CD14-positive monocyte (primary cell): Measurements from ENCODE around the gene PCED1B. TPM values are rescaled to one million over a fixed set of nuclear protein-coding genes. Genes with fewer than 3 reads are reported as not detected.

Experiments used
- DNase-seq, 3 donors: peaks; one replicate each; pipeline ENCODE4 v3.0.0-alpha.2; 2011 to 2022
- H2AFZ ChIP-seq: 2 replicates; pipeline ENCODE4 v1.6.0; 2012; ENCODE audit warnings: mild to moderate bottlenecking, low read depth, low read length, inconsistent platforms; ENCODE audit not compliant: insufficient read depth, poor library complexity, severe bottlenecking
- H3K27ac ChIP-seq, 2 donors: 1 replicate in 1 of 2; 2 replicates in 1 of 2; pipeline ENCODE4 v1.5.1; 2012 to 2013; ENCODE audit warnings: low read length in 2 of 2, control low read depth in 1 of 2, inconsistent platforms in 1 of 2, low read depth in 1 of 2, mild to moderate bottlenecking in 1 of 2
- H3K27me3 ChIP-seq, 2 donors: one replicate each; pipeline versions ENCODE4 v1.6.0 to v1.6.1; 2011 to 2013; ENCODE audit warnings: low read length in 2 of 2; ENCODE audit not compliant: control insufficient read depth in 2 of 2, insufficient read depth in 2 of 2
- H3K36me3 ChIP-seq, 2 donors: replicated peaks in 1 of 2; 1 replicate in 1 of 2; 2 replicates in 1 of 2; pipeline versions ENCODE4 v1.5.1 to v1.6.1; 2012 to 2013; ENCODE audit warnings: low read length in 2 of 2, control low read depth in 1 of 2, inconsistent platforms in 1 of 2, mild to moderate bottlenecking in 1 of 2; ENCODE audit not compliant: insufficient read depth in 2 of 2, control insufficient read depth in 1 of 2
- H3K4me1 ChIP-seq, 2 donors: 1 replicate in 1 of 2; 2 replicates in 1 of 2; pipeline versions ENCODE4 v1.5.1 to v1.6.1; 2012 to 2013; ENCODE audit warnings: low read length in 2 of 2, control low read depth in 1 of 2, inconsistent platforms in 1 of 2, mild to moderate bottlenecking in 1 of 2, moderate library complexity in 1 of 2; ENCODE audit not compliant: insufficient read depth in 2 of 2, control insufficient read depth in 1 of 2
- H3K4me2 ChIP-seq: replicated peaks from 2 replicates; pipeline ENCODE3; 2012; ENCODE audit warnings: low read length, moderate library complexity, mild to moderate bottlenecking; ENCODE audit not compliant: poor library complexity, severe bottlenecking; ENCODE audit errors: extremely low read depth
- H3K4me3 ChIP-seq, 3 experiments: fragments of 200-600 bp in 1 of 3; sonication (generic) in 1 of 3; replicated peaks in 1 of 3; 1 replicate in 2 of 3; 2 replicates in 1 of 3; pipeline ENCODE4 v1.5.1; 2011 to 2013; ENCODE audit warnings: low read length in 3 of 3, mild to moderate bottlenecking in 3 of 3, control low read depth in 2 of 3, low read depth in 2 of 3, inconsistent platforms in 1 of 3, moderate library complexity in 1 of 3
- H3K79me2 ChIP-seq: 2 replicates; pipeline ENCODE4 v1.6.0; 2012; ENCODE audit warnings: mild to moderate bottlenecking, control low read depth, inconsistent platforms, low read length, moderate library complexity; ENCODE audit not compliant: insufficient read depth
- H3K9ac ChIP-seq: 2 replicates; pipeline ENCODE4 v1.6.0; 2017; ENCODE audit warnings: low read length, mild to moderate bottlenecking; ENCODE audit not compliant: insufficient read depth, poor library complexity, severe bottlenecking
- H3K9me3 ChIP-seq, 2 donors: replicated peaks in 1 of 2; 1 replicate in 1 of 2; 2 replicates in 1 of 2; pipeline versions ENCODE4 v1.5.1 to v1.6.1; 2012 to 2013; ENCODE audit warnings: low read length in 2 of 2, control low read depth in 1 of 2; ENCODE audit not compliant: control insufficient read depth in 1 of 2, insufficient read depth in 1 of 2
- H4K20me1 ChIP-seq: 2 replicates; pipeline ENCODE4 v1.6.0; 2012; ENCODE audit warnings: mild to moderate bottlenecking, low read length, control low read depth, moderate library complexity; ENCODE audit not compliant: insufficient read depth
- H3K27ac Mint-ChIP-seq, 7 donors: one replicate each; pipeline ENCODE4 v1.8.0; 2020; ENCODE audit warnings: mild to moderate bottlenecking in 7 of 7, mixed read lengths in 7 of 7, moderate library complexity in 6 of 7, inconsistent platforms in 2 of 7
- H3K27me3 Mint-ChIP-seq, 3 donors: one replicate each; pipeline ENCODE4 v1.8.0; 2021 to 2022; ENCODE audit warnings: low read depth in 3 of 3, mild to moderate bottlenecking in 3 of 3, mixed read lengths in 3 of 3, moderate library complexity in 3 of 3, inconsistent platforms in 1 of 3
- H3K36me3 Mint-ChIP-seq, 2 donors: one replicate each; pipeline ENCODE4 v1.8.0; 2020; ENCODE audit warnings: mixed read lengths in 2 of 2, inconsistent platforms in 1 of 2, mild to moderate bottlenecking in 1 of 2
- H3K4me1 Mint-ChIP-seq: one replicate; pipeline ENCODE4 v1.8.0; 2020; ENCODE audit warnings: mild to moderate bottlenecking, mixed read lengths
- H3K4me3 Mint-ChIP-seq, 2 donors: one replicate each; pipeline ENCODE4 v1.8.0; 2020; ENCODE audit warnings: mild to moderate bottlenecking in 2 of 2, mixed read lengths in 2 of 2, moderate library complexity in 1 of 2
- H3K9me3 Mint-ChIP-seq, 7 donors: one replicate each; pipeline ENCODE4 v1.8.0; 2020 to 2022; ENCODE audit warnings: mixed read lengths in 7 of 7, mild to moderate bottlenecking in 6 of 7, moderate library complexity in 6 of 7, inconsistent platforms in 2 of 7
- WGBS: methylation state at CpG from one replicate; pipeline ENCODE4 v1.1.5; 2013; ENCODE audit warnings: missing lambda C conversion rate; ENCODE audit not compliant: insufficient coverage; 5-methylcytosine and 5-hydroxymethylcytosine counted together
- intact Hi-C, 2 donors: fragments of 100-400 bp; cut with micrococcal nuclease; formaldehyde crosslinking; loops; one replicate each; pipeline versions ENCODE4 v1.15.0 to v1.15.1; 2023
- polyA minus RNA-seq: library from RNA; depleted of rRNA, polyadenylated mRNA; stranded (reverse); fragments of >200 nt; gene quantifications from 2 replicates; pipeline ENCODE4 v1.2.3, GENCODE V29; 2012
- polyA plus RNA-seq, 3 donors: library from polyadenylated mRNA; depleted of rRNA in 1 of 3; unstranded in 2 of 3; stranded (reverse) in 1 of 3; fragments of 300-500 nt in 2 of 3; fragments of >200 nt in 1 of 3; fragmentation: Illumina TruSeq in 2 of 3; gene quantifications; 1 replicate in 2 of 3; 2 replicates in 1 of 3; pipeline ENCODE4 v1.2.3, GENCODE V29; 2012 to 2021
- total RNA-seq, 12 experiments: library from RNA in 1 of 12; stranded (reverse) in 1 of 12; fragments of 120-200 nt in 1 of 12; gene quantifications; one replicate each; pipeline ENCODE4 v1.2.4 and lab custom pipeline; 2013 to 2026; ENCODE audit warnings: mixed read lengths in 6 of 12, inconsistent platforms in 1 of 12
- TF ChIP-seq, protein P1 (sequence below): fragments of 200-600 bp; IDR thresholded peaks from one replicate; pipeline ENCODE4 v1.8.0; 2022; ENCODE audit warnings: antibody characterized with exemption, mild to moderate bottlenecking

Gene PCED1B, protein sequence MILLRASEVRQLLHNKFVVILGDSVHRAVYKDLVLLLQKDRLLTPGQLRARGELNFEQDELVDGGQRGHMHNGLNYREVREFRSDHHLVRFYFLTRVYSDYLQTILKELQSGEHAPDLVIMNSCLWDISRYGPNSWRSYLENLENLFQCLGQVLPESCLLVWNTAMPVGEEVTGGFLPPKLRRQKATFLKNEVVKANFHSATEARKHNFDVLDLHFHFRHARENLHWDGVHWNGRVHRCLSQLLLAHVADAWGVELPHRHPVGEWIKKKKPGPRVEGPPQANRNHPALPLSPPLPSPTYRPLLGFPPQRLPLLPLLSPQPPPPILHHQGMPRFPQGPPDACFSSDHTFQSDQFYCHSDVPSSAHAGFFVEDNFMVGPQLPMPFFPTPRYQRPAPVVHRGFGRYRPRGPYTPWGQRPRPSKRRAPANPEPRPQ
- total RNA-seq (2013), result 0.15 TPM
- under 1 TPM in 2 of 3 donors, not detected in 1; 0.10 to 0.65 TPM for polyA plus RNA-seq
- 0.14 and 0.32 TPM in 2 replicates for polyA minus RNA-seq
- 0.23 to 1.8 (median 0.50) reads per million in 11 experiments for total RNA-seq (lab: John Stamatoyannopoulos, UW)

DNA sequence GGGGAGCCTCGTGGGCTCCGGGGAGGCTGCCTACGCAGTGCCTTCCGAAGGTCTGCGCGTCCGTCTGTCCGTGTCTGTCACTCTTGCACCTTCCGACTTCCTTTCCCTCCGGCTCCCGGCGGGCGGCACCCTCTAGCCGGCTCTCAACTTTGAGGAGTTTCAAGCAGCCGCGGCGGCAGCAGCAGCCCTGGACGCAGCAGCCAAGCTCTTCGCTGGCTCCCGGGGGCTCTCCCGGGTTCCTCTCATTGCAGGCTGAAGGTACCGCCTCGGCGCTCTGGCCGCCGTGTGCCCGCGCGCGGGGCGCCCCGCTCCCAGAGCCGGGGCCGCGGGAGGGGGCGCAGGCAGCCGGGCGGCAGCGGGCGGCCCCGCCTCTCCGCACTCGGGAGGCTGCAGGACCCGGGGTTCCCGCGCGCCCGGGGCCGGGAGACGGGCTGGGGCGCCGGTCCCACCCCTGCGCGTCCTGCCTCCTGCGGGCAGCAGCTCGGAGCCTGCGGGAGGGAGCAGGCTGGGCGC, at the start of gene PCED1B, which contains the start of gene AMIGO2:
Gene PCED1B (plus strand): TSS at position 154 of the 513 bp plus-strand sequence. CDS start 155,443 bp downstream, outside the sequence.
Gene AMIGO2 (minus strand): TSS at position 492 of the 513 bp plus-strand sequence. CDS start 957 bp downstream, outside the sequence.
- Mint-ChIP-seq H3K9me3 (peaks cover 0 to 2% (median 0%) of the 10 kb centered on the region in 7 donors), H3K4me1 (peaks cover 47% of the 10 kb centered on the region), H3K27me3 (peaks cover 16 to 22% (median 17%) of the 10 kb centered on the region in 3 donors), H3K36me3 (no peaks in the 10 kb centered on the region), H3K4me3 (peak within 1 kb of the TSS; percentile 95 to 100), H3K27ac (peak within 1 kb of the TSS; percentile 43 to 89 (median 86))
- H2AFZ ChIP-seq, result peak within 1 kb of the TSS; percentile 93
- no peaks in the 10 kb centered on the region for H3K36me3 ChIP-seq
- H3K27me3 ChIP-seq, result peaks cover 5 to 16% of the 10 kb centered on the region in 2 donors
- peak; percentile 38 to 48 (median 39) for DNase-seq
- 0% methylated on average over 54 of the region's 58 CpGs for WGBS
- peaks cover 30 to 47% of the 10 kb centered on the region in 2 donors for H3K4me1 ChIP-seq
- TF ChIP-seq, protein P1, sequence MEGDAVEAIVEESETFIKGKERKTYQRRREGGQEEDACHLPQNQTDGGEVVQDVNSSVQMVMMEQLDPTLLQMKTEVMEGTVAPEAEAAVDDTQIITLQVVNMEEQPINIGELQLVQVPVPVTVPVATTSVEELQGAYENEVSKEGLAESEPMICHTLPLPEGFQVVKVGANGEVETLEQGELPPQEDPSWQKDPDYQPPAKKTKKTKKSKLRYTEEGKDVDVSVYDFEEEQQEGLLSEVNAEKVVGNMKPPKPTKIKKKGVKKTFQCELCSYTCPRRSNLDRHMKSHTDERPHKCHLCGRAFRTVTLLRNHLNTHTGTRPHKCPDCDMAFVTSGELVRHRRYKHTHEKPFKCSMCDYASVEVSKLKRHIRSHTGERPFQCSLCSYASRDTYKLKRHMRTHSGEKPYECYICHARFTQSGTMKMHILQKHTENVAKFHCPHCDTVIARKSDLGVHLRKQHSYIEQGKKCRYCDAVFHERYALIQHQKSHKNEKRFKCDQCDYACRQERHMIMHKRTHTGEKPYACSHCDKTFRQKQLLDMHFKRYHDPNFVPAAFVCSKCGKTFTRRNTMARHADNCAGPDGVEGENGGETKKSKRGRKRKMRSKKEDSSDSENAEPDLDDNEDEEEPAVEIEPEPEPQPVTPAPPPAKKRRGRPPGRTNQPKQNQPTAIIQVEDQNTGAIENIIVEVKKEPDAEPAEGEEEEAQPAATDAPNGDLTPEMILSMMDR, result no peak
- no peaks in the 10 kb centered on the region for H3K9me3 ChIP-seq
- H3K27ac ChIP-seq, result peak within 1 kb of the TSS in 1 of 2 donors; percentile 72
- H4K20me1 ChIP-seq, result no peaks in the 10 kb centered on the region
- intact Hi-C loops, result no loop called here
- peak within 1 kb of the TSS; percentile 60 for H3K9ac ChIP-seq
- H3K4me2 ChIP-seq, result peak within 1 kb of the TSS; percentile 98
- no peaks in the 10 kb centered on the region for H3K79me2 ChIP-seq
- H3K4me3 ChIP-seq, result peak within 1 kb of the TSS; percentile 56 to 88 (median 56)

DNA sequence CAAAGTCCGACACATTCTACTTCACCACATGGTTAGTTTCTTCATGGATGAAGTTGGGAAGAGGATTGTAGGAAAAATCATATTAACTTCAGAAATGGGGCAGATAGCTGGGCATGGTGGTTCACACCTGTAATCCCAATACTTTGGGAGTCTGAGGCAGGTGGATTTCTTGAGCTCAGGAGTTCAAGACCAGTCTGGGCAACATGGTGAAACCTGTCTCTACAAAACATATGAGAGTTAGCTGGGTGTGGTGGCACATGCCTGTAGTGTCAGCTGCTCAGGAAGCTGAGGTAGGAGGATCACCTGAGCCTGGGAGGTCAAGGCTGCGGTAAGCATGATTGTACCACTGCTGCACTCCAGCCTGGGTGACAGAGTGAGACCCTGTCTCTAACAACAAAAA, 49.5 kb upstream of the PCED1B start:
- no peaks in the 10 kb centered on the region for H3K79me2 ChIP-seq
- Mint-ChIP-seq H3K4me3 (no peak overlapping the region), H3K36me3 (no peaks in the 10 kb centered on the region), H3K27me3 (peaks cover 2 to 7% (median 3%) of the 10 kb centered on the region in 3 donors), H3K4me1 (no peaks in the 10 kb centered on the region), H3K9me3 (peaks cover 0 to 2% (median 0%) of the 10 kb centered on the region in 7 donors), H3K27ac (no peak overlapping the region)
- no peaks in the 10 kb centered on the region for H3K36me3 ChIP-seq
- H3K4me2 ChIP-seq, result no peak overlapping the region
- intact Hi-C loops, result loop anchor here (5.0 to 10.0 kb wide), 2 partner anchors 377 to 905 kb away; no protein-coding TSS in a partner anchor
- no peaks in the 10 kb centered on the region for H3K4me1 ChIP-seq
- H2AFZ ChIP-seq, result no peak overlapping the region
- no peaks in the 10 kb centered on the region for H3K9me3 ChIP-seq
- no peak overlapping the region for H3K27ac ChIP-seq
- H3K4me3 ChIP-seq, result no peak overlapping the region
- H3K27me3 ChIP-seq, result no peaks in the 10 kb centered on the region
- TF ChIP-seq, protein P1, result no peak
- no peak for DNase-seq
- H3K9ac ChIP-seq, result no peak overlapping the region
- no CpG with 5 or more reads among the region's 2 CpGs for WGBS
- no peaks in the 10 kb centered on the region for H4K20me1 ChIP-seq
